PFSK-1 (cell line): ENCODE data around the gene SLC24A4.

Experiments
- FOXP2 ChIP-seq: optimal IDR thresholded peaks from 2 replicates; pipeline ENCODE3; 2011; ENCODE audit warnings: borderline replicate concordance, control low read depth, inconsistent platforms; ENCODE audit not compliant: insufficient read depth; ENCODE audit errors: extremely low read length, extremely low read depth
- POLR2AphosphoS5 ChIP-seq: IDR thresholded peaks from 2 replicates; pipeline ENCODE4 v1.6.1; 2012; ENCODE audit warnings: low read depth, mild to moderate bottlenecking, control low read depth, low read length, moderate library complexity
- REST ChIP-seq, 2 experiments: IDR thresholded peaks; 2 replicates each; pipeline versions ENCODE4 v1.6.1 to v1.8.0; 2011 to 2012; ENCODE audit warnings: low read depth in 2 of 2, low read length in 2 of 2, control low read depth in 1 of 2, inconsistent platforms in 1 of 2, mild to moderate bottlenecking in 1 of 2, moderate library complexity in 1 of 2; ENCODE audit not compliant: insufficient read depth in 1 of 2
- SIN3A ChIP-seq: IDR thresholded peaks from 2 replicates; pipeline ENCODE4 v1.6.1; 2012; ENCODE audit warnings: mild to moderate bottlenecking, low read length, moderate library complexity, borderline replicate concordance; ENCODE audit not compliant: insufficient read depth
- TAF1 ChIP-seq: IDR thresholded peaks from 2 replicates; pipeline ENCODE4 v1.6.1; 2012; ENCODE audit warnings: low read length, control low read depth, borderline replicate concordance; ENCODE audit not compliant: insufficient read depth

The SLC24A4 gene

GRCh38 chr14:92443167-92443566, 120.2 kb downstream of the SLC24A4 start:
- no peak for TF ChIP-seq POLR2AphosphoS5
- TF ChIP-seq TAF1 = no peak
- TF ChIP-seq FOXP2 = no peak
- no peak for TF ChIP-seq SIN3A
- no peak for TF ChIP-seq REST (IDR thresholded peaks at IDR 0.05; ENCODE audit: insufficient read depth in 1 of 2, low read depth in 2 of 2, low read length in 2 of 2)

- no peak for TF ChIP-seq FOXP2
These were observed 120.8 kb downstream of the SLC24A4 start for GRCh38 chr14:92443741-92444140.

- TF ChIP-seq SIN3A (no peak), FOXP2 (no peak), REST (IDR thresholded peaks at IDR 0.05; ENCODE audit: insufficient read depth in 1 of 2, low read depth in 2 of 2, low read length in 2 of 2) (no peak), POLR2AphosphoS5 (no peak), TAF1 (no peak)
These were observed 123.8 kb downstream of the SLC24A4 start for GRCh38 chr14:92446771-92447170.

GRCh38 chr14:92447416-92448197, 124.6 kb downstream of the SLC24A4 start:
- TF ChIP-seq POLR2AphosphoS5 (no peak), SIN3A (no peak), TAF1 (no peak), FOXP2 (no peak), REST (IDR thresholded peaks at IDR 0.05; ENCODE audit: insufficient read depth in 1 of 2, low read depth in 2 of 2, low read length in 2 of 2) (no peak)

- TF ChIP-seq SIN3A = no peak
- TF ChIP-seq POLR2AphosphoS5 = no peak
- TF ChIP-seq REST (IDR thresholded peaks at IDR 0.05; ENCODE audit: insufficient read depth in 1 of 2, low read depth in 2 of 2, low read length in 2 of 2) = no peak
- no peak for TF ChIP-seq FOXP2
- TF ChIP-seq TAF1 = no peak
These were observed 125.8 kb downstream of the SLC24A4 start for GRCh38 chr14:92448786-92449185.
